OCI-LY7 (cell line): ENCODE measurements around the gene M6PR. TPM values are rescaled to one million over a fixed set of nuclear protein-coding genes. Genes with fewer than 3 reads are reported as not detected.
"Not testable (repeated sequence)": the region's sequence is repeated elsewhere in the genome, so short reads cannot be mapped to it uniquely, and the experiment has no call there.

Source experiments
- BruUV-seq: library from RNA; stranded (reverse); fragments of 400-500 nt; replicated peaks from 2 replicates; lab custom pipeline; 2021; lab: Mats Ljungman, UMichigan
- CTCF ChIA-PET: fragments of 300-600 bp; sonication (Branson Sonifier 250); formaldehyde crosslinking; loops from one replicate; lab custom pipeline; 2022; ENCODE audit warnings: antibody characterized with exemption; ENCODE audit not compliant: unreplicated experiment; lab: Charles Lee
- POLR2A ChIA-PET: fragments of 300-600 bp; sonication (Branson Sonifier 250); formaldehyde crosslinking; loops from one replicate; lab custom pipeline; 2022; ENCODE audit warnings: antibody characterized with exemption; lab: Charles Lee
- DNase-seq: peaks from one replicate; pipeline ENCODE4 v3.0.0-alpha.2; 2015; ENCODE audit warnings: low spot score
- H2AFZ ChIP-seq: fragments of 200-600 bp; sonication (generic), shearing (Covaris generic); 2 replicates; pipeline ENCODE4 v1.6.1; 2014; ENCODE audit warnings: mild to moderate bottlenecking, antibody characterized with exemption, low read length, moderate library complexity
- H3K27ac ChIP-seq: fragments of 200-600 bp; sonication (generic); 2 replicates; pipeline ENCODE4 v1.5.1; 2014; ENCODE audit warnings: mixed run types, low read depth, mild to moderate bottlenecking, moderate library complexity, low read length, inconsistent platforms; ENCODE audit not compliant: poor library complexity, severe bottlenecking
- H3K36me3 ChIP-seq: fragments of 200-600 bp; sonication (generic); 2 replicates; pipeline ENCODE4 v1.6.1; 2014; ENCODE audit warnings: mild to moderate bottlenecking, antibody characterized with exemption, low read length, moderate library complexity, mixed read lengths; ENCODE audit not compliant: insufficient read depth
- H3K4me1 ChIP-seq: fragments of 200-600 bp; sonication (generic); 2 replicates; pipeline ENCODE4 v1.5.1; 2014; ENCODE audit warnings: mild to moderate bottlenecking, low read length; ENCODE audit not compliant: insufficient read depth, poor library complexity, severe bottlenecking
- H3K4me2 ChIP-seq: fragments of 200-600 bp; sonication (generic); 2 replicates; pipeline ENCODE4 v1.6.1; 2014; ENCODE audit warnings: mild to moderate bottlenecking, low read length
- H3K4me3 ChIP-seq: fragments of 200-600 bp; sonication (generic); 2 replicates; pipeline ENCODE4 v1.5.1; 2014; ENCODE audit warnings: mild to moderate bottlenecking, low read depth, low read length; ENCODE audit not compliant: poor library complexity, severe bottlenecking
- H3K79me2 ChIP-seq: fragments of 200-600 bp; sonication (generic); 2 replicates; pipeline ENCODE4 v1.6.1; 2016; ENCODE audit warnings: low read depth, mild to moderate bottlenecking, low read length, moderate library complexity, mixed read lengths; ENCODE audit not compliant: insufficient read depth
- H3K9me2 ChIP-seq: fragments of 200-600 bp; sonication (generic); 2 replicates; pipeline ENCODE4 v1.6.1; 2016; ENCODE audit warnings: mild to moderate bottlenecking, low read length, mixed read lengths; ENCODE audit not compliant: insufficient read depth
- H3K9me3 ChIP-seq: fragments of 200-600 bp; sonication (generic); 2 replicates; pipeline ENCODE4 v1.6.1; 2014; ENCODE audit warnings: mild to moderate bottlenecking, mixed run types, low read length, mixed read lengths
- H4K20me1 ChIP-seq: fragments of 200-600 bp; sonication (generic); 2 replicates; pipeline ENCODE4 v1.6.1; 2014; ENCODE audit warnings: mild to moderate bottlenecking, antibody characterized with exemption, low read length, moderate library complexity, mixed read lengths; ENCODE audit not compliant: insufficient read depth
- CTCF ChIP-seq: fragments of 200-600 bp; sonication (generic); conservative IDR thresholded peaks from 2 replicates; pipeline ENCODE4 v1.5.1; 2014; ENCODE audit warnings: mild to moderate bottlenecking, antibody characterized with exemption, low read length, moderate library complexity, mixed read lengths
- EZH2phosphoT487 ChIP-seq: fragments of 200-600 bp; sonication (generic); IDR thresholded peaks from 2 replicates; pipeline ENCODE4 v1.6.1; 2018; ENCODE audit warnings: low read depth, borderline replicate concordance, mild to moderate bottlenecking, mixed run types, antibody characterized with exemption, low read length, moderate library complexity, mixed read lengths
- intact Hi-C: fragments of 100-400 bp; cut with micrococcal nuclease; formaldehyde crosslinking; loops from one replicate; pipeline ENCODE4 v1.10.0; 2022; ENCODE audit not compliant: unreplicated experiment
- total RNA-seq, 2 experiments: library from RNA; depleted of rRNA in 1 of 2; stranded (reverse); fragments of >200 nt in 1 of 2; shearing (Covaris generic) in 1 of 2; gene quantifications; 2 replicates each; pipeline ENCODE4 v1.2.3, GENCODE V29; 2014 to 2022

Gene M6PR
- total RNA-seq, 2 experiments from 2014 or later: 108 to 144 TPM

GRCh38 chr12:8936735-8937134, 12.7 kb downstream of the M6PR start:
- H3K9me2 ChIP-seq: no peaks in the 10 kb centered on the region
- POLR2A ChIA-PET: interaction anchor here (1.0 kb wide), 1 partner anchor 21 kb away, joined by 3 read pairs; no protein-coding TSS in a partner anchor
- peaks cover 40% of the 10 kb centered on the region for H3K36me3 ChIP-seq
- intact Hi-C loops: no loop called here
- no peak overlapping the region for H3K27ac ChIP-seq
- no peaks in the 10 kb centered on the region for H3K9me3 ChIP-seq
- H2AFZ ChIP-seq: no peak overlapping the region
- DNase-seq: no peak
- no peak overlapping the region for H3K4me3 ChIP-seq
- H3K4me1 ChIP-seq: no peaks in the 10 kb centered on the region
- H4K20me1 ChIP-seq: no peaks in the 10 kb centered on the region
- no peak overlapping the region for H3K4me2 ChIP-seq
- CTCF ChIA-PET: no interaction called here
- BruUV-seq: no TSS peak
- H3K79me2 ChIP-seq: no peaks in the 10 kb centered on the region
- TF ChIP-seq EZH2phosphoT487 (no peak), CTCF (no peak)

- intact Hi-C loops: not testable (repeated sequence)
Observed at GRCh38 chr12:8934080-8934479, 15.4 kb downstream of the M6PR start.

GRCh38 chr12:8932464-8932863, 17.0 kb downstream of the M6PR start:
- H3K36me3 ChIP-seq: peaks cover 23% of the 10 kb centered on the region
- H3K79me2 ChIP-seq, H3K27ac ChIP-seq, BruUV-seq, H3K4me3 ChIP-seq, H2AFZ ChIP-seq, H3K4me2 ChIP-seq, H3K9me2 ChIP-seq, CTCF ChIA-PET, H4K20me1 ChIP-seq, POLR2A ChIA-PET, DNase-seq, intact Hi-C loops, H3K9me3 ChIP-seq, H3K4me1 ChIP-seq: not testable (repeated sequence)

More at GRCh38 chr12:8934080-8934479, 15.4 kb downstream of the M6PR start:
- H3K4me1 ChIP-seq, H3K27ac ChIP-seq, H3K9me2 ChIP-seq, H3K79me2 ChIP-seq, H3K9me3 ChIP-seq, DNase-seq, H4K20me1 ChIP-seq, H3K4me2 ChIP-seq, CTCF ChIA-PET, POLR2A ChIA-PET, H2AFZ ChIP-seq, BruUV-seq, H3K4me3 ChIP-seq: not testable (repeated sequence)
- H3K36me3 ChIP-seq: peaks cover 38% of the 10 kb centered on the region

- H3K79me2 ChIP-seq, BruUV-seq, intact Hi-C loops, H3K27ac ChIP-seq, H3K4me1 ChIP-seq, CTCF ChIA-PET, H3K9me3 ChIP-seq, H4K20me1 ChIP-seq, DNase-seq, H3K4me2 ChIP-seq, H2AFZ ChIP-seq, H3K9me2 ChIP-seq, H3K4me3 ChIP-seq: not testable (repeated sequence)
- POLR2A ChIA-PET: interaction anchor here (0.7 kb wide), 1 partner anchor 524 kb away, joined by 3 read pairs; no protein-coding TSS in a partner anchor
- peaks cover 20% of the 10 kb centered on the region for H3K36me3 ChIP-seq
Observed at GRCh38 chr12:8930655-8931323, 18.7 kb downstream of the M6PR start.
